ENCODE measurements around the gene AFP.

Gene AFP

DNA sequence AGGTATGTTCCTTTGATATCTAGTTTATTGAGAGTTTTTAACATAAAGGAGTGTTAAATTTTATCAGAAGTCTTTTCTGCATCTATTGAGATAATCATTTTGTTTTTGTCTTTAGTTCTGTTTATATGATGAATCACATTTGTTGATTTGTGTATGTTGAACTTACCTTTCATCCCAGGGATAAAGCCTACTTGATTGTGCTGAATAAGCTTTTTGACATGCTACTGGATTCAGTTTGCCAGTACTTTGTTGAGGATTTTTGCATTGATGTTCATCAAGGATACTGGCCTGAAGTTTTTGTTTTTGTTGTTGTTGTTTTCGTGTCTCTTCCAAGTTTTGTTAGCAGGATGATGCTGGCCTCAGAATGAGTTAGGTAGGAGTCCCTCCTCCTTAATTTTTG lies 34.7 kb downstream of the AFP start:
- no peak for DNase-seq

DNA sequence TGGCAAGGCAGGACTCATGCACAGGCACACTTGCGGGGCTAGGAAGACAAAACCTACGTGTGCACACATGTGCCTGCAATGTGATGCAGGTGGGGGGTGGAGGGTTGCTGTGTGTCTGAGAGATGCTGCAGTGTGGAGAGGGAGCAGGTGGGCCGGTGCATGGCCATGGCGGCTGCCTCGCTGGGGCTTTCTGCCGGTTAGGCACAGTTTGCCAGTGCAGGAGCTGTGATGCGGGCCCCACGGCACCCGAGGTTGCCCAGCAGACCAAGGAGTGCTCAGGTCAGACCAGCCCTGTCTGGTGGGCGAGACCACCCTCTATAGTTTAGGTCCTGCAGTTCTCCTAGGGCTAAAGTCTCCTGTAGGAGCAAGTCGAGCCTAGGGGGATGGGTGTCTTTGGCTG lies 41.2 kb downstream of the AFP start:
- DNase-seq, result no peak

DNA sequence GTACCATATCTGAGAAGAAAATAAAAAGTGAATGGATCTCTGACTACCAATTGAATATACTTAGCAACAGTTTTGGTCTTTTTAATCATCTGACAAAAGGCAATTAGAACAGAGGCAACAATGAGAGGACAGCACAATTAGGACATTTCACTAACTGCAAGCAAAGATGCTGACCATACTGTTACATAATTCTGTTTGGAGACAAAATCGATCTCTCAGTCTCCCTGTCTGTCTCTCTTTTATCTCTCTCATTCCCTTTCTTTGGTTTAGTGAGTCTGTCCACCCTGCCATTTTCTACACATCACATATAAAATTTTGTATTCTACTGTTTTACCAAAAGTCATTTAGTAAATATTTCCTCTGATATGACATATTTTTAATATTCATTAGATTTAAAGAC lies 43.3 kb downstream of the AFP start:
- DNase-seq, result no peak

DNA sequence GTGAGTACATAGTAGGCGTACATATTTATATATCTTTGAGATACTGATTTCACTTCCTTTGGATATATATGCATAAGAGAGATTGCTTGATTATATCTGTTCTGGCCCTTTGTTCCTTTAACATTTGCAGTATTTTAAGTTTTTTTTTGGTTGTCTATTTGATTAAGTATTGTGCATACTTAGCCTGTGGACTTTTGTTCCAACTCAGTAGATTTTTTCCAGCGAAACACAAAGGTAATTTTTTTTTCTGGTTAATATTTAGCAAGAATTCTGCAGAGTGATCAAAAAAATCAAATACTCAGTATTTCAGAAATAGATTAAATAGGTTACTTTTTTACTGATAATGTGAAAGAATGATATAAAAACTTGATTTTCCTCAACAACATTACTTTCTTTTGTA lies 45.3 kb downstream of the AFP start, which contains the start of gene AFM:
Gene AFM, plus strand, starts transcription at position 388 of the 400 bp plus-strand sequence. CDS start 31 bp downstream, outside the sequence.
- DNase-seq, result no peak

DNA sequence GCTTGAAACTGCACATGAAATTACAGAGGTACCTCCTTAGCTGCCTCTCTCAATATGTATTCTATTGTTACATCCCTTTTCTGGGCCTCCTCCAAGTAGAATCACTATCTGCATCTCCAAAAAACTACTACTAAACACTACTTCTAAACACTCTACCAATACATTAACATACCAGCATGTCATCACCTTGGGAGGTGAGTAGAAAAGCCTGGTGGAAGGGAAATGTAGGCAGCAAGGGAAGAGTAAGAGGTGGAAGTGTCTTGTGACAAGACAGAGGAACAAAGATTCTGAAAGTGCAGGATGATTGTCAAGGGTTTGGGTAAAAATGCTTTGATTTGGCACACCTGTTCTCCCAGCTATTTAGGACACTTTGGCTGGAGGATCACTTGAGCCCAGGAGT lies 49.1 kb downstream of the AFP start:
- DNase-seq, result no peak

DNA sequence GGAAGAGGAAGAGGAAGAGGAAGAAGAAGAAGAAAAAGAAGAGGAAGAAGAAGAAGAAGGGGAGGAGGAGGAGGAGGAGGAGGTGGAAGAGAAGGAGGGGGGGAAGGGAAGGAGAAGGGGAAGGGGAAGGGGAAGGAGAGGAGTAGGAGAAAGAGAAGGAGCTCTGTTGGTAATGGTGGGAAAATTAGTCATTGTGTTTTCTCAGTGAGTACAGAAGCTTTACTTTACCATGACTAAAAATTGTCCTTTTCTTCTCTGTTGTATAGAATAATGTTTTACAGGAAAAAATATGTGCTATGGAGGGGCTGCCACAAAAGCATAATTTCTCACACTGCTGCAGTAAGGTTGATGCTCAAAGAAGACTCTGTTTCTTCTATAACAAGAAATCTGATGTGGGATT lies 49.6 kb downstream of the AFP start:
- DNase-seq, result no peak

DNA sequence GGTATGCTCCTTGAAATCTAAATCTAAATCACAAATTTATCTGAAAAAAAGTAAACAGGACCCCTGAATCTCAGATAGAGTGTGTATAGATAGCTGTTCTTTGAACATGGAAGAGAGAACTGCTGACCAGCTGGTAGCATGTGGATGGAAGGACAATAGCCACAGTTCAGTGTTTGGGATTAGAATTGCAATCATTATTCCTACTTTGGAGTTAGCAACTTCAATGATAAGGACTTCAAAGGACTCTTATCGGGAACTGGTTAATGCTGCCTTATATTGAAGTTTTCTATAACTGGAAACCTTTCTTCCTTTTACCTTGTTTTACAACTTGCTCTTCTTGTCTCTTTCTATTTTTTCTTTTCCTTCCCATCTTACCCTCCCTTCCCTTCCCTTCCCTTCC lies 50.5 kb downstream of the AFP start:
- no peak for DNase-seq

DNA sequence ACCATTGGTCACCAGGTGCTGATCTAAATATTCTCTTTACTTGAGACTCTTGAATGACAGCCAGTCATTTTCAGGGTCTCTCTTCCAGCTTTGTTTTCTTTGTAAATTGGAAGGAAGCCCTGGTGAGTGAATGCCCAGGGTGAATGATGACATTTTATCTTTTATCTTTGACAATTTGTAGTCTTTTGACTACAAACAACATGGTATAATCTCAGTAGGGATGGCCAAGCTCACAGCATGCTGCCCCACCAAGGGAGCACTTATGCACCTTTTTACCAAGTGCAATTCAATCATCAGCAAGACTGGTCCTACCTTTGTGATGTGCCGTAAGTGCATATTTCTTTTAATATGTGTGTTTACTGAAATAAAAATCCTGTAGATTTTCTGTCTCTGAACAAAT lies 51.2 kb downstream of the AFP start:
- no peak for DNase-seq

DNA sequence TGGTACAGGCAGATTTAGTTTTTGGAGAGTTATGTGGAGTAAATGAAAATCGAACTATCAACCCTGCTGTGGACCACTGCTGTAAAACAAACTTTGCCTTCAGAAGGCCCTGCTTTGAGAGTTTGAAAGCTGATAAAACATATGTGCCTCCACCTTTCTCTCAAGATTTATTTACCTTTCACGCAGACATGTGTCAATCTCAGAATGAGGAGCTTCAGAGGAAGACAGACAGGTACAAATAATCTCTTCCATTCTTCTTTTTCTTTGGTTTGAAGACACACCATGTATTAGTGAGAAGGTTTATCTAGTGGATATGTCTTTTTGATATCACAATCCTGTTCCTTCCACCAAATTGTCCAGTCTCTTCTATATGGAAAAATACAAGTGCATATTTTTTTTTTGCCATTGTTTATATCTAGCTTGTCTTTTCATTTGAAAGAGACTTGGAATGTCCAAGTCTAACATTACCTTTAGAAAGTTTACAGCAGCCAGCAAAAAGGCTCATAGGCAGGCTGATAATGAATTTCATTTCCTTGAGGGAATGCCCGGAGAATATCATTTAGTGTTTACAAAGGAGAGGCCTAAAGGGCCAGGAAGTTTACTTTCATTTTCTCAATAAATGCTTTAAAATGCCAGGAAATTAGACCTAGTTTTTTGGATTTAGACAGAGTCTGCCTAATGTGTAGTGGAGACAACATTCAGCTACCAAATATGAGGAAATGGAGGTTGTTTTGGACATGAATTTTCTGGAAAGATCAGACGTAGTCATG lies 64.2 kb downstream of the AFP start:
- no peak for DNase-seq

DNA sequence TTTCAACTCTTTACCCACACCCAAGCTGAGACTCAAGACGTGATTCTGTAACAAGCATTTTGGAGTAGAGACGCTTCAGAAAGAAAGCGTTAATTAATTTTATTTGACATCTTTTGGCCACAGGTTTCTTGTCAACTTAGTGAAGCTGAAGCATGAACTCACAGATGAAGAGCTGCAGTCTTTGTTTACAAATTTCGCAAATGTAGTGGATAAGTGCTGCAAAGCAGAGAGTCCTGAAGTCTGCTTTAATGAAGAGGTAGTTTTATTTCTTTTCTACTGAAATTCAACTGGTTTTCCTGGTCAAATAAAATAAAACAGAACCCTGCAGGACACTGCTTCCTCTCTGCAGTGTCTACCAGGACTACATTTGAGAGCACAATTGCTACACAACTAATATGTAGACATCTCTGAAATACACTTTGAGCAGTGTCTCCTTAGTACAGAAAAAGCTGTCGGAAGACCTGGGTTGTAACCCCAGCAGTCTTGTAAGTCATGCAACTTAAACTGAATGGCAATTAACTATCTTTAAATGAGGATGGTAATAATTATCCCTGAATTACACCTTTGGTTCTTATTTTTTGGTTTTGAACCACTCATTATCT lies 65.7 kb downstream of the AFP start:
- DNase-seq, result no peak

DNA sequence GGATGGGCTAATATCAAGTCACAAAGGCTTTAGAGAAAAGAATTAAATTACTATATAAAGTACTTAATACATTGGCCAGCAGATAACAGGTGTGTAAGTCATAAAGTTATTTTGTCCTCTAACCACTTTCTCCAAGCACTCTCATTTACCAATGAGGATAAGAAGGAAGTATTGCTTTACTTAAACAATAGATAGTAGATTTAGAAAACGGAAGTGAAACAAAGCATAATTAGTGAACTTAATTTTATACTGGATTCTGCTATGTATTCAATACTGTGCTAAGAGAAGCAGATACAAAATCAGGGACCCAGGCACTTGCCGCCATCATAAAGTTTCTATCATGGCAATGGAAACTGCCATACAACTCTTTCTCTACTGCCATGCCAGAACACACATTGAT lies 69.5 kb downstream of the AFP start:
- DNase-seq, result no peak
